ENCODE measurements around the gene MACROD2. TPM values are rescaled to one million over a fixed set of nuclear protein-coding genes. Genes with fewer than 3 reads are reported as not detected.

The MACROD2 gene
- total RNA-seq, 4 donors from 2014 or later = 10.0 to 24.0 (median 17.0) TPM

DNA sequence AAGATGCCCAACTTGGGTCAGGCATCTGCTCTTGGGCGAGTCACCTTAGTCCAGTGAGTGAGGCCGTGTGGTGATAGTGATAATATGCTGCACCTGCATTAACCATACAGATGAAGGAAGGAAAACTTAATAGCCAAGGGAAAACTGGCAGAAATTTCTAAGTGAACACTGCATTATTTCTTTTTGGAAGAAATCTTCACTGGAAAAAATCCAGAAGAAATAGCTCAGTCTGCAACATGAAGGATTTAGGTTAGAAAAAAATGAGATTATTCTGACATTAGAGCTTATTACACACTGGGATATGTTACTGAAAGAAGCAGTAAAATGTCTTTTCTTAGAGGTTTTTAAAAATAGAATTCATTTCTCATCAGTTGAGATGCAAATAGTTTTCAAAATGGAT is 1630.7 kb downstream of the MACROD2 start:
- no peak overlapping the region for H3K4me3 ChIP-seq (ENCODE audit: low read depth, poor library complexity, severe bottlenecking)
- no peak for TF ChIP-seq POLR2A (IDR thresholded peaks at IDR 0.05)
- no peak for DNase-seq (ENCODE audit: low spot score in 2 of 2)
- 88% methylated on average over 2 of the region's 2 CpGs for WGBS, 2 donors
- intact Hi-C loops (cut with DNase I; ENCODE audit: low total_unique reads) = no loop called here

DNA sequence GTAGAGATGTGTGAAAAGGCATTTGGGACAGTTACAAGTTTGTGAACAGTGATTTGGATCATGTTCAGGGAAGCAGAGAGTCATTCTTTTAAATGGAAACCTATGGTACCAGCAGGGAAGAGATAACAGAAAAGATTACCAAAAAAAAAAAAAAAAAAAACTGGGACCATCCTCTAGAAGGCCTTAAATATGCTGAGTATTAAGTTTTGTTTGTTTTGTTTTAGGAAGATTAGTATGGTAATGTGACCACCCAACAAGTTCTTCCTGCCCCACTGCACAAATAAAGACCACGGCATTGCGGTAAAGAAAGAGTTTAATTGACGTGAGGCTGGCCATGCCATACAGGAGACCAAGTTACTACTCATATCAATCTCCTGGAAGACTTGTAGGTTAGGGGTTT is 1631.8 kb downstream of the MACROD2 start:
- 61 to 80% methylated on average over 3 of the region's 3 CpGs for WGBS, 2 donors
- intact Hi-C loops (cut with DNase I; ENCODE audit: low total_unique reads) = no loop called here
- no peak for DNase-seq (ENCODE audit: low spot score in 2 of 2)
- TF ChIP-seq POLR2A (IDR thresholded peaks at IDR 0.05) = no peak
- TF ChIP-seq CTCF (IDR thresholded peaks at IDR 0.05) = no peak
- H3K4me3 ChIP-seq (ENCODE audit: low read depth, poor library complexity, severe bottlenecking) = no peak overlapping the region

DNA sequence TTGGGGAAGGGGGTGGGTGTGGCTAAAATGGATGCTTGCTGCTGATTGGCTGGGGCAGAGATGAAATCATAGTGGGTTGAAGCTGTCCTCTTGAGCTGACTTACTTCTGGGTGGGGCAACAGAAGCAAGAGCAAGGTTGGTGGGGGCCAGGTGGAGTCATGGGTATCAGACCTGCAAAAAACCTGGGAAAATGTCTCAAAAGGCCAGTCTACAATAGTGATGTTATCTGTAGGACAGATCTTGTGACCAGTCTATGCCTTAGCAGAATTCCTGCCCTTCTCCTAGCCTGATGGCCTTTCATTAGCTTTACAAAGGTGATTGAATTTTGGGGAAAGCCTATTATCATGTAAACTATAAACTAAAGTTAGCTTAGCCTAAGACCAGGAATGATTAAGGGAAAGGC is 1632.2 kb downstream of the MACROD2 start:
- no peak for DNase-seq (ENCODE audit: low spot score in 2 of 2)
- H3K4me3 ChIP-seq (ENCODE audit: low read depth, poor library complexity, severe bottlenecking) = no peak overlapping the region
- intact Hi-C loops (cut with DNase I; ENCODE audit: low total_unique reads) = no loop called here
- TF ChIP-seq CTCF (IDR thresholded peaks at IDR 0.05) (no peak), POLR2A (IDR thresholded peaks at IDR 0.05) (no peak)

- WGBS, 2 donors = 90 to 93% methylated on average over 4 of the region's 4 CpGs
- TF ChIP-seq POLR2A (IDR thresholded peaks at IDR 0.05) (no peak), CTCF (IDR thresholded peaks at IDR 0.05) (no peak)
- intact Hi-C loops (cut with DNase I; ENCODE audit: low total_unique reads) = no loop called here
- H3K4me3 ChIP-seq (ENCODE audit: low read depth, poor library complexity, severe bottlenecking) = no peak overlapping the region
- no peak for DNase-seq (ENCODE audit: low spot score in 2 of 2)
Measured at GRCh38 chr20:15628851-15629353, 1633.6 kb downstream of the MACROD2 start.

- intact Hi-C loops (cut with DNase I; ENCODE audit: low total_unique reads) = no loop called here
- no peak for TF ChIP-seq CTCF (IDR thresholded peaks at IDR 0.05)
- TF ChIP-seq POLR2A (IDR thresholded peaks at IDR 0.05) = no peak
- 79 to 82% methylated on average over 4 of the region's 4 CpGs for WGBS, 2 donors
- no peak overlapping the region for H3K4me3 ChIP-seq (ENCODE audit: low read depth, poor library complexity, severe bottlenecking)
- DNase-seq (ENCODE audit: low spot score in 2 of 2) = no peak
Measured at GRCh38 chr20:15630360-15630759, 1635.0 kb downstream of the MACROD2 start.

GRCh38 chr20:15632680-15633079 is 1637.4 kb downstream of the MACROD2 start:
- intact Hi-C loops (cut with DNase I; ENCODE audit: low total_unique reads) = no loop called here

More at GRCh38 chr20:15632680-15633079, 1637.4 kb downstream of the MACROD2 start:
- TF ChIP-seq CTCF (IDR thresholded peaks at IDR 0.05) (no peak), POLR2A (IDR thresholded peaks at IDR 0.05) (no peak)
- DNase-seq (ENCODE audit: low spot score in 2 of 2) = no peak
- 84 to 89% methylated on average over 3 of the region's 3 CpGs for WGBS, 2 donors
- H3K4me3 ChIP-seq (ENCODE audit: low read depth, poor library complexity, severe bottlenecking) = no peak overlapping the region
